Measurements from ENCODE around the gene TMC1. TPM values are rescaled to one million over a fixed set of nuclear protein-coding genes. Genes with fewer than 3 reads are reported as not detected.
"Not testable (repeated sequence)": the region's sequence is repeated elsewhere in the genome, so short reads cannot be mapped to it uniquely, and the experiment has no call there.

The TMC1 gene
- total RNA-seq (under 1 TPM in 1 of 4 donors, not detected in 3; 0.45 TPM), polyA plus RNA-seq (0.05 TPM)
- long read RNA-seq, donor 1 = 0 reads
- long read RNA-seq, donor 2 = 0 reads
- long read RNA-seq, donor 3 = 0 reads
- long read RNA-seq, donor 4 = 0 reads

- intact Hi-C loops (cut with DNase I); ATAC-seq: not testable (repeated sequence)
These were observed at the start of gene TMC1 for GRCh38 chr9:72521416-72521815. Gene TMC1, plus strand, starts transcription at chr9:72521608. Its CDS starts 127,041 bp downstream, at chr9:72648649.

GRCh38 chr9:72473474-72474261 is 47.7 kb upstream of the TMC1 start:
- intact Hi-C loops (cut with DNase I) = no loop called here
- Histone ChIP-seq H3K27ac (ENCODE audit: low read length) (no peak overlapping the region), H3K9me3 (ENCODE audit: control insufficient read depth, low read length) (no peaks in the 10 kb centered on the region), H3K4me3 (ENCODE audit: low read length) (no peak overlapping the region), H3K27me3 (ENCODE audit: control insufficient read depth, insufficient read depth) (no peaks in the 10 kb centered on the region), H3K4me1 (ENCODE audit: control insufficient read depth, insufficient read depth, low read length) (no peaks in the 10 kb centered on the region)
- 54% methylated on average over 1 of the region's 1 CpG for WGBS
- ATAC-seq (no peak), DNase-seq (no peak)

More at GRCh38 chr9:72521416-72521815, at the start of gene TMC1:
- not testable (repeated sequence) for H3K4me3 ChIP-seq (ENCODE audit: low read length); H3K27ac ChIP-seq (ENCODE audit: low read length); H3K9me3 ChIP-seq (ENCODE audit: control insufficient read depth, low read length); H3K27me3 ChIP-seq (ENCODE audit: control insufficient read depth, insufficient read depth); DNase-seq; H3K4me1 ChIP-seq (ENCODE audit: control insufficient read depth, insufficient read depth, low read length)
- WGBS = 98% methylated on average over 17 of the region's 17 CpGs

GRCh38 chr9:72474676-72475075 is 46.7 kb upstream of the TMC1 start:
- WGBS = 75% methylated on average over 2 of the region's 2 CpGs
- no peak overlapping the region for H3K27ac ChIP-seq (ENCODE audit: low read length)
- no peaks in the 10 kb centered on the region for H3K4me1 ChIP-seq (ENCODE audit: control insufficient read depth, insufficient read depth, low read length)
- no peak overlapping the region for H3K4me3 ChIP-seq (ENCODE audit: low read length)
- no peaks in the 10 kb centered on the region for H3K9me3 ChIP-seq (ENCODE audit: control insufficient read depth, low read length)
- no peaks in the 10 kb centered on the region for H3K27me3 ChIP-seq (ENCODE audit: control insufficient read depth, insufficient read depth)
- DNase-seq (no peak), ATAC-seq (no peak)
- intact Hi-C loops (cut with DNase I) = no loop called here

- no peak overlapping the region for H3K27ac ChIP-seq (ENCODE audit: low read length)
- H3K9me3 ChIP-seq (ENCODE audit: control insufficient read depth, low read length) = no peaks in the 10 kb centered on the region
- H3K27me3 ChIP-seq (ENCODE audit: control insufficient read depth, insufficient read depth) = no peaks in the 10 kb centered on the region
- ATAC-seq (no peak), DNase-seq (no peak)
- 88% methylated on average over 3 of the region's 3 CpGs for WGBS
- intact Hi-C loops (cut with DNase I) = no loop called here
- no peak overlapping the region for H3K4me3 ChIP-seq (ENCODE audit: low read length)
- no peaks in the 10 kb centered on the region for H3K4me1 ChIP-seq (ENCODE audit: control insufficient read depth, insufficient read depth, low read length)
These were observed 45.3 kb upstream of the TMC1 start for GRCh38 chr9:72476100-72476499.

- H3K27ac ChIP-seq (ENCODE audit: low read length) = no peak overlapping the region
- no peaks in the 10 kb centered on the region for H3K9me3 ChIP-seq (ENCODE audit: control insufficient read depth, low read length)
- H3K4me1 ChIP-seq (ENCODE audit: control insufficient read depth, insufficient read depth, low read length) = no peaks in the 10 kb centered on the region
- no peak overlapping the region for H3K4me3 ChIP-seq (ENCODE audit: low read length)
- WGBS = 93% methylated on average over 2 of the region's 2 CpGs
- ATAC-seq (no peak), DNase-seq (no peak)
- intact Hi-C loops (cut with DNase I) = no loop called here
- H3K27me3 ChIP-seq (ENCODE audit: control insufficient read depth, insufficient read depth) = no peaks in the 10 kb centered on the region
These were observed 44.6 kb upstream of the TMC1 start for GRCh38 chr9:72476617-72477437.

- H3K27ac ChIP-seq (ENCODE audit: low read length) = peak overlapping the region; percentile 59
- ATAC-seq = peak; percentile 64 to 82
- intact Hi-C loops (cut with DNase I) = no loop called here
- 43% methylated on average over 4 of the region's 4 CpGs for WGBS
- no peak for DNase-seq
- H3K27me3 ChIP-seq (ENCODE audit: control insufficient read depth, insufficient read depth) = no peaks in the 10 kb centered on the region
- no peaks in the 10 kb centered on the region for H3K9me3 ChIP-seq (ENCODE audit: control insufficient read depth, low read length)
- H3K4me1 ChIP-seq (ENCODE audit: control insufficient read depth, insufficient read depth, low read length) = no peaks in the 10 kb centered on the region
- no peak overlapping the region for H3K4me3 ChIP-seq (ENCODE audit: low read length)
These were observed 43.4 kb upstream of the TMC1 start for GRCh38 chr9:72477930-72478518.

- no peaks in the 10 kb centered on the region for H3K4me1 ChIP-seq (ENCODE audit: control insufficient read depth, insufficient read depth, low read length)
- no peaks in the 10 kb centered on the region for H3K9me3 ChIP-seq (ENCODE audit: control insufficient read depth, low read length)
- no peaks in the 10 kb centered on the region for H3K27me3 ChIP-seq (ENCODE audit: control insufficient read depth, insufficient read depth)
- no peak for DNase-seq
- no peak overlapping the region for H3K27ac ChIP-seq (ENCODE audit: low read length)
- H3K4me3 ChIP-seq (ENCODE audit: low read length) = no peak overlapping the region
- intact Hi-C loops (cut with DNase I) = no loop called here
- ATAC-seq = no peak
- WGBS = 57% methylated on average over 1 of the region's 1 CpG
These were observed 42.4 kb upstream of the TMC1 start for GRCh38 chr9:72478966-72479365.

- H3K9me3 ChIP-seq (ENCODE audit: control insufficient read depth, low read length); DNase-seq; ATAC-seq; H3K27me3 ChIP-seq (ENCODE audit: control insufficient read depth, insufficient read depth); H3K4me3 ChIP-seq (ENCODE audit: low read length); intact Hi-C loops (cut with DNase I); H3K4me1 ChIP-seq (ENCODE audit: control insufficient read depth, insufficient read depth, low read length); H3K27ac ChIP-seq (ENCODE audit: low read length): not testable (repeated sequence)
- 98% methylated on average over 25 of the region's 25 CpGs for WGBS
These were observed 41.1 kb upstream of the TMC1 start for GRCh38 chr9:72480261-72480660.

GRCh38 chr9:72480921-72481320 is 40.5 kb upstream of the TMC1 start:
- DNase-seq (no peak), ATAC-seq (no peak)
- 94% methylated on average over 1 of the region's 1 CpG for WGBS
- Histone ChIP-seq H3K27ac (ENCODE audit: low read length) (no peak overlapping the region), H3K4me3 (ENCODE audit: low read length) (no peak overlapping the region), H3K27me3 (ENCODE audit: control insufficient read depth, insufficient read depth) (no peaks in the 10 kb centered on the region), H3K9me3 (ENCODE audit: control insufficient read depth, low read length) (no peaks in the 10 kb centered on the region), H3K4me1 (ENCODE audit: control insufficient read depth, insufficient read depth, low read length) (no peaks in the 10 kb centered on the region)
- intact Hi-C loops (cut with DNase I) = no loop called here

GRCh38 chr9:72485821-72486593 is 35.4 kb upstream of the TMC1 start:
- no peaks in the 10 kb centered on the region for H3K9me3 ChIP-seq (ENCODE audit: control insufficient read depth, low read length)
- ATAC-seq (no peak), DNase-seq (no peak)
- no peaks in the 10 kb centered on the region for H3K27me3 ChIP-seq (ENCODE audit: control insufficient read depth, insufficient read depth)
- no peak overlapping the region for H3K27ac ChIP-seq (ENCODE audit: low read length)
- no peaks in the 10 kb centered on the region for H3K4me1 ChIP-seq (ENCODE audit: control insufficient read depth, insufficient read depth, low read length)
- intact Hi-C loops (cut with DNase I) = no loop called here
- WGBS = 59% methylated on average over 3 of the region's 3 CpGs
- H3K4me3 ChIP-seq (ENCODE audit: low read length) = no peak overlapping the region
